Lower lobe of right lung (tissue), 2 donors: ENCODE data around the gene ASS1. TPM values are rescaled to one million over a fixed set of nuclear protein-coding genes. Genes with fewer than 3 reads are reported as not detected.

ENCODE experiments used
- ATAC-seq, 2 donors: fragments of 200-7000 bp; cut with Tn5 transposase; one replicate each; pipeline ENCODE4 v1.9.1; 2020 to 2022; ENCODE audit warnings: mild to moderate bottlenecking in 2 of 2, moderate library complexity in 2 of 2
- DNase-seq: peaks from one replicate; pipeline ENCODE4 v3.0.0-alpha.2; 2020
- H3K27ac ChIP-seq: fragments of 200-600 bp; one replicate; pipeline ENCODE4 v1.8.0; 2022
- H3K27me3 ChIP-seq: fragments of 200-600 bp; one replicate; pipeline ENCODE4 v1.8.0; 2022; ENCODE audit warnings: low read depth
- H3K36me3 ChIP-seq: fragments of 200-600 bp; one replicate; pipeline ENCODE4 v1.8.0; 2022; ENCODE audit warnings: mild to moderate bottlenecking
- H3K4me1 ChIP-seq: fragments of 200-600 bp; one replicate; pipeline ENCODE4 v1.8.0; 2022
- H3K4me3 ChIP-seq: fragments of 200-600 bp; one replicate; pipeline ENCODE4 v1.8.0; 2022; ENCODE audit warnings: mild to moderate bottlenecking
- H3K9me3 ChIP-seq: fragments of 200-600 bp; one replicate; pipeline ENCODE4 v1.8.0; 2022
- intact Hi-C: fragments of 100-400 bp; cut with DNase I; formaldehyde crosslinking; loops from one replicate; pipeline ENCODE4 v1.11.0; 2022
- total RNA-seq: library from RNA; stranded (reverse); fragmentation: NEBNext Ultra II Directional; extraction: Animal tissue kit (Norgen Biotek cat#: 25700); gene quantifications from one replicate; pipeline ENCODE4 v1.2.1, GENCODE V29; 2021
- TF ChIP-seq, protein P1 (sequence below): fragments of 200-600 bp; IDR thresholded peaks from one replicate; pipeline ENCODE4 v1.8.0; 2022; ENCODE audit warnings: antibody characterized with exemption, mild to moderate bottlenecking
- donor health status: DM: no; HTN: yes; CAD: no; lungs with severe emphysema.

Gene ASS1
- total RNA-seq, 1 donor from 2014 or later = 75.2 TPM

DNA sequence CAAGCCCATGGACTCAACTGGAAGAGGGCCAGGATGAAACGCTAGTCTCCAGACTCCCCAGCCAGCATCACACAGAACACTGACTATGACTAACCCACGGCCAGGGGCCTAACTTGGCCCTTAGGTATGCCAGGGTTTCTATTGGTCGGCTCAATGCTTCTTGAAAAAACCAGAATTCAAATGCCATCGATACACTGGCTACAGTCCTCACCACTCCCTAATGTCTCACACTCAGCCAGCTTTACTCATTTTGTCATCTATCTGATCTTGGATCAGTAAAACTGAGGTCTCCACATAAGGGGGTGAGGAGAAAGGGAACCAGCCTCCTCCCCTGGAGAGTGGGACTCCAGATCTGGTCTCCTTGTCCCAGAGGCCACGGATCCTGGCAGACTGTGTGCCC lies 75.2 kb downstream of the ASS1 start:
- DNase-seq = no peak
- peaks cover 20% of the 10 kb centered on the region for H3K27me3 ChIP-seq
- no peak overlapping the region for H3K27ac ChIP-seq

DNA sequence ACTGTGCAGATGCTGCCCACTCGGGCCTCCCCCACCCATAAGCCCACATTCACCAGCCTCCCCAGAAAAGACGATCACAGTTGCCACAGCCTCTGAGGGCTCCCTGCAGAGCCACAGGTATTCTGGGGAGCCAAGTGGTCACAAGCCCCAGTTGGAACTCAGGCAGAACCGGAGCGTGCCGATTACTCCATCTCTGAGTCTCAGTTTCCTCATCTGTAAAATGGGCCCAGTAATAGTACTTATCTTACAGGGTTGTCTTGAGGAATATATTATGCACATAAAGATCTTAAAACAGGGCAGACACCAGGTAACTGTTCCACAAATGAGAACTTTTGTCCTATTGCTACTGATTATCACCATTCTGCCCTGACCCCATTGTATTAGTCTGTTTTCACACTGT lies 77.0 kb downstream of the ASS1 start:
- ATAC-seq = no peak

More for the DNA sequence above, 75.2 kb downstream of the ASS1 start:
- Histone ChIP-seq H3K9me3 (no peaks in the 10 kb centered on the region), H3K4me1 (no peaks in the 10 kb centered on the region), H3K4me3 (no peak overlapping the region), H3K36me3 (no peaks in the 10 kb centered on the region)
- intact Hi-C loops = no loop called here
- ATAC-seq = no peak
- TF ChIP-seq, protein P1, sequence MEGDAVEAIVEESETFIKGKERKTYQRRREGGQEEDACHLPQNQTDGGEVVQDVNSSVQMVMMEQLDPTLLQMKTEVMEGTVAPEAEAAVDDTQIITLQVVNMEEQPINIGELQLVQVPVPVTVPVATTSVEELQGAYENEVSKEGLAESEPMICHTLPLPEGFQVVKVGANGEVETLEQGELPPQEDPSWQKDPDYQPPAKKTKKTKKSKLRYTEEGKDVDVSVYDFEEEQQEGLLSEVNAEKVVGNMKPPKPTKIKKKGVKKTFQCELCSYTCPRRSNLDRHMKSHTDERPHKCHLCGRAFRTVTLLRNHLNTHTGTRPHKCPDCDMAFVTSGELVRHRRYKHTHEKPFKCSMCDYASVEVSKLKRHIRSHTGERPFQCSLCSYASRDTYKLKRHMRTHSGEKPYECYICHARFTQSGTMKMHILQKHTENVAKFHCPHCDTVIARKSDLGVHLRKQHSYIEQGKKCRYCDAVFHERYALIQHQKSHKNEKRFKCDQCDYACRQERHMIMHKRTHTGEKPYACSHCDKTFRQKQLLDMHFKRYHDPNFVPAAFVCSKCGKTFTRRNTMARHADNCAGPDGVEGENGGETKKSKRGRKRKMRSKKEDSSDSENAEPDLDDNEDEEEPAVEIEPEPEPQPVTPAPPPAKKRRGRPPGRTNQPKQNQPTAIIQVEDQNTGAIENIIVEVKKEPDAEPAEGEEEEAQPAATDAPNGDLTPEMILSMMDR = no peak

DNA sequence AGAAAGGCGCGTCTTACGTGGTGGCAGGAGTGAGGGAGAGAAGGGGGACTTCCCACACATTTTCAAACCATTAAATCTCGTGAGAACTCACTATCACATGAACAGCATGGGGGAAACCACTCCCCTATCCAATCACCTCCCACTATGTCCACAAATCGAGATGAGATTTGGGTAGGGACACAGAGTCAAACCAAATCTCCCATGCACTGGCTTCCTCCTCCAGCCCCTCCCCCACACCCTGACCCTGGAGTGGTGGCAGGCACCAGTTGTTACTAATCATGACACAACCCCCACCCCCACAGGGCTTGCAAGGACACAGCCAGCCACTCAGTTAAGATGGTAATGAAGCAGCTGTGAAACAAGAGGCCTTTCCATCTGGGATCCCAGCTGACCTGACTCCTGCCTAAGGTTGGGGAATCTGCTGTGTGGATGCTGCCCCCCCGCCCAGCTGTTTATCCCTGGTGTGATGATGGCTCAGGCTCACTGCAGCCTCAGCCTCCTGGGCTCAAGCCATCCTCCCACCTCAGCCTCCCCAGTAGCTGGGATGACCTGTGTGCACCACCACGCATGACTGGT lies 77.6 kb downstream of the ASS1 start:
- ATAC-seq (no peak), DNase-seq (no peak)
- TF ChIP-seq, protein P1 = no peak
- no peaks in the 10 kb centered on the region for H3K9me3 ChIP-seq
- H3K4me3 ChIP-seq = no peak overlapping the region
- no peak overlapping the region for H3K27ac ChIP-seq
- intact Hi-C loops = no loop called here
- peaks cover 22% of the 10 kb centered on the region for H3K27me3 ChIP-seq
- no peaks in the 10 kb centered on the region for H3K4me1 ChIP-seq
- no peaks in the 10 kb centered on the region for H3K36me3 ChIP-seq

More for the DNA sequence above, 77.0 kb downstream of the ASS1 start:
- Histone ChIP-seq H3K36me3 (no peaks in the 10 kb centered on the region), H3K27ac (no peak overlapping the region), H3K27me3 (peaks cover 16% of the 10 kb centered on the region), H3K9me3 (no peaks in the 10 kb centered on the region), H3K4me1 (no peaks in the 10 kb centered on the region), H3K4me3 (no peak overlapping the region)
- TF ChIP-seq, protein P1 = no peak
- no peak for DNase-seq
- intact Hi-C loops = no loop called here

DNA sequence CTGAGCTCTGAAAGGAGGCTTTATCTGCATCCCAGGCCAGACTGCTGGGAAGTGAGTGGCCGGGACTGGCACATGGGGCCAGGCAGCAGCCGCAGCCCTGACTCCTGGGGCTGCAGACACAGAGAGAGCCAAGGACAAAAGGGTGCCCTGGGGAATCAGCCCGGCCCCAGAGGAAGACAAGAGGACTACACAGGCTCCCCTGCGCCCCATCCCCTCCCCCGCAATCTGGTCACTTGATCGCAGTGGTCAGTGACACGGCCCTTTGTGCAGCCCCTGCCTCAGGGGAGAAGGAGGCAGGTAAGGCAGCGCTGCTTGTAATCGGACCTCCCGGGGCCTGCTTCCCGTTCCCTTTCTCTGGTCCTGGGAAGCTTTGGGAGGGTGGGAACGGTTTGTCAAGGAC lies 79.2 kb downstream of the ASS1 start:
- Histone ChIP-seq H3K36me3 (no peaks in the 10 kb centered on the region), H3K4me1 (no peaks in the 10 kb centered on the region), H3K27ac (no peak overlapping the region), H3K27me3 (peaks cover 27% of the 10 kb centered on the region), H3K9me3 (no peaks in the 10 kb centered on the region), H3K4me3 (no peak overlapping the region)
- ATAC-seq = no peak
- intact Hi-C loops = no loop called here
- no peak for DNase-seq
- TF ChIP-seq, protein P1 = no peak

DNA sequence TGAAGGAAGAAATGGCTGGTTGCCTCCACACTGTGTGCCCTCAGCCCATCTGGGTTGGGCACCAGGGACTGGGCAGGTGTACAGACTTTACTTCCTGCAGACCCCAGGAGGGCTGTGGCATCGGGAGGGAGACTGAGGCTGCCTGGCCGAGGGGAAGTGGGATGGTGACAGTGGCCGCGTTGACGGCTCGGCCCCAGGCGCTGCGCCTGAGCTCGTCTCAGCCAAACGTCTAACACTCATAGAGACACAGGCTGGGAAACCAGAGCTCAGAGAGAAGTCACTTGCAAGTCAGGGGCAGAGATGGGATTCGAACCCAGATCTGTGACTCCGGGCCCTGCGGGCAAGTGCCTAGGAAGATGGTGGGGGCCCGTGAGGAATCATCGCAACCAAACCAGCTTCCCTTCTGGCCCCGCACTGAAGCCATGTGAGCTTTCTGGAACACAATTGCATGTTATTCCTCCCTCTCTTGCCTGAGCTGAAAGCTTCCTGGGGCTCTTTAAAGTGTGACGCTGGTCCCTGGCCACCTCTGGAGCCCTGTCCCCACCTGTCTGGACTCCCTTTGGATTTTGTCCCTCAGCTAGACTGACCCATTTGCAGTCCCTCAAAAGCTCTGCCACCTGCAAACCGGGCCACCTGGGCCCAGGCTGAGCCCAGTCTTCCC lies 81.6 kb downstream of the ASS1 start:
- no peaks in the 10 kb centered on the region for H3K9me3 ChIP-seq
- DNase-seq = no peak
- no peak overlapping the region for H3K4me3 ChIP-seq
- no peak for ATAC-seq
- H3K4me1 ChIP-seq = no peaks in the 10 kb centered on the region
- intact Hi-C loops = no loop called here
- H3K36me3 ChIP-seq = no peaks in the 10 kb centered on the region
- TF ChIP-seq, protein P1 = no peak
- H3K27ac ChIP-seq = no peak overlapping the region
- peaks cover 27% of the 10 kb centered on the region for H3K27me3 ChIP-seq
